H9 (cell line): Measurements from ENCODE around the gene DDX60. TPM values are rescaled to one million over a fixed set of nuclear protein-coding genes. Genes with fewer than 3 reads are reported as not detected.

Experiments
- DNase-seq: peaks from one replicate; pipeline ENCODE4 v3.0.0-alpha.2; 2017
- H2AFZ ChIP-seq: one replicate; pipeline ENCODE4 v1.6.1; 2013; ENCODE audit warnings: mild to moderate bottlenecking, low read length, control low read depth, moderate library complexity
- H2AK5ac ChIP-seq: 2 replicates; pipeline ENCODE4 v1.6.1; 2013; ENCODE audit warnings: low read length, control low read depth, mixed read lengths; ENCODE audit not compliant: insufficient read length
- H2BK120ac ChIP-seq: one replicate; pipeline ENCODE4 v1.6.1; 2013; ENCODE audit warnings: low read depth, mild to moderate bottlenecking, low read length, control low read depth, inconsistent platforms; ENCODE audit not compliant: poor library complexity, severe bottlenecking
- H2BK12ac ChIP-seq: 2 replicates; pipeline ENCODE4 v1.6.1; 2013; ENCODE audit warnings: low read length, control low read depth, mixed read lengths, low read depth; ENCODE audit not compliant: insufficient read length
- H2BK15ac ChIP-seq: 2 replicates; pipeline ENCODE4 v1.6.1; 2013; ENCODE audit warnings: low read depth, low read length, control low read depth
- H2BK20ac ChIP-seq: one replicate; pipeline ENCODE4 v1.6.1; 2013; ENCODE audit warnings: low read depth, mild to moderate bottlenecking, low read length, control low read depth, inconsistent platforms; ENCODE audit not compliant: poor library complexity, severe bottlenecking
- H2BK5ac ChIP-seq: 2 replicates; pipeline ENCODE4 v1.6.1; 2013; ENCODE audit warnings: low read length, control low read depth, mixed read lengths; ENCODE audit not compliant: insufficient read length
- H3K14ac ChIP-seq: 2 replicates; pipeline ENCODE4 v1.6.1; 2013; ENCODE audit warnings: low read length, control low read depth; ENCODE audit not compliant: insufficient read depth
- H3K18ac ChIP-seq: 2 replicates; pipeline ENCODE4 v1.6.1; 2013; ENCODE audit warnings: low read depth, mild to moderate bottlenecking, mixed read lengths, low read length, control low read depth; ENCODE audit not compliant: insufficient read length
- H3K23ac ChIP-seq: 2 replicates; pipeline ENCODE4 v1.6.1; 2013; ENCODE audit warnings: low read length, control low read depth, mixed read lengths, low read depth; ENCODE audit not compliant: insufficient read length
- H3K23me2 ChIP-seq: 2 replicates; pipeline ENCODE4 v1.6.1; 2013; ENCODE audit warnings: low read depth, mild to moderate bottlenecking, mixed read lengths, low read length, control low read depth; ENCODE audit not compliant: insufficient read length, poor library complexity, severe bottlenecking
- H3K27ac ChIP-seq: 2 replicates; pipeline ENCODE4 v1.5.1; 2013; ENCODE audit warnings: low read length, control low read depth, mixed read lengths, low read depth; ENCODE audit not compliant: insufficient read length
- H3K27me3 ChIP-seq: 2 replicates; pipeline ENCODE4 v1.6.1; 2013; ENCODE audit warnings: low read length, control low read depth, inconsistent platforms; ENCODE audit not compliant: insufficient read depth
- H3K4ac ChIP-seq: 2 replicates; pipeline ENCODE4 v1.6.1; 2013; ENCODE audit warnings: low read depth, mild to moderate bottlenecking, control low read depth, inconsistent platforms, low read length, moderate library complexity
- H3K4me1 ChIP-seq: 2 replicates; pipeline ENCODE4 v1.6.1; 2013; ENCODE audit warnings: low read length, control low read depth, inconsistent platforms; ENCODE audit not compliant: insufficient read depth
- H3K4me2 ChIP-seq: 2 replicates; pipeline ENCODE4 v1.6.1; 2013; ENCODE audit warnings: low read length, control low read depth, mixed read lengths; ENCODE audit not compliant: insufficient read length, insufficient read depth
- H3K56ac ChIP-seq: 2 replicates; pipeline ENCODE4 v1.6.1; 2013; ENCODE audit warnings: low read depth, mild to moderate bottlenecking, mixed read lengths, low read length, control low read depth; ENCODE audit not compliant: insufficient read length
- H3K79me1 ChIP-seq: 2 replicates; pipeline ENCODE4 v1.6.1; 2013; ENCODE audit warnings: low read depth, mild to moderate bottlenecking, moderate library complexity, low read length, control low read depth, inconsistent platforms; ENCODE audit not compliant: insufficient read depth, poor library complexity, severe bottlenecking
- H3K79me2 ChIP-seq: 2 replicates; pipeline ENCODE4 v1.6.1; 2013; ENCODE audit warnings: low read length, control low read depth, inconsistent platforms; ENCODE audit not compliant: insufficient read depth
- H3K9ac ChIP-seq: 2 replicates; pipeline ENCODE4 v1.6.1; 2013; ENCODE audit warnings: low read length, control low read depth, mixed read lengths; ENCODE audit not compliant: insufficient read length; ENCODE audit errors: extremely low read depth
- H3K9me3 ChIP-seq: one replicate; pipeline ENCODE4 v1.6.1; 2013; ENCODE audit warnings: low read depth, low read length, inconsistent platforms; ENCODE audit not compliant: control insufficient read depth
- H3T11ph ChIP-seq: one replicate; pipeline ENCODE4 v1.6.1; 2013; ENCODE audit warnings: mild to moderate bottlenecking, low read length, control low read depth, inconsistent platforms
- H4K20me1 ChIP-seq: one replicate; pipeline ENCODE4 v1.6.1; 2013; ENCODE audit not compliant: control insufficient read depth, insufficient read length, insufficient read depth
- H4K5ac ChIP-seq: 2 replicates; pipeline ENCODE4 v1.6.1; 2013; ENCODE audit warnings: low read depth, mild to moderate bottlenecking, mixed read lengths, low read length, control low read depth; ENCODE audit not compliant: insufficient read length
- H4K8ac ChIP-seq: replicated peaks from 2 replicates; pipeline ENCODE4 v1.6.1; 2013; ENCODE audit warnings: low read length, control low read depth, mixed read lengths, low read depth; ENCODE audit not compliant: insufficient read length
- H4K91ac ChIP-seq: 2 replicates; pipeline ENCODE4 v1.6.1; 2013; ENCODE audit warnings: low read depth, mild to moderate bottlenecking, moderate library complexity, mixed read lengths, low read length, control low read depth; ENCODE audit not compliant: insufficient read length
- H3K27ac Mint-ChIP-seq, 3 experiments: 2 replicates in 2 of 3; 3 replicates in 1 of 3; pipeline ENCODE4 v1.8.0; 2020 to 2021; ENCODE audit warnings: mixed read lengths in 3 of 3, mild to moderate bottlenecking in 1 of 3, moderate library complexity in 1 of 3
- H3K27me3 Mint-ChIP-seq: 2 replicates; pipeline ENCODE4 v1.8.0; 2021; ENCODE audit warnings: low read depth, mild to moderate bottlenecking, moderate library complexity, mixed read lengths
- H3K36me3 Mint-ChIP-seq, 3 experiments: 2 replicates in 2 of 3; 3 replicates in 1 of 3; pipeline ENCODE4 v1.8.0; 2020 to 2021; ENCODE audit warnings: low read depth in 3 of 3, mixed read lengths in 3 of 3; ENCODE audit not compliant: insufficient read depth in 1 of 3
- H3K4me1 Mint-ChIP-seq, 2 experiments: 2 replicates each; pipeline ENCODE4 v1.8.0; 2020; ENCODE audit warnings: mixed read lengths in 2 of 2
- H3K4me3 Mint-ChIP-seq, 2 experiments: 2 replicates in 1 of 2; 3 replicates in 1 of 2; pipeline ENCODE4 v1.8.0; 2020 to 2021; ENCODE audit warnings: mild to moderate bottlenecking in 2 of 2, mixed read lengths in 2 of 2, moderate library complexity in 1 of 2
- H3K9me3 Mint-ChIP-seq, 2 experiments: 2 replicates in 1 of 2; 3 replicates in 1 of 2; pipeline ENCODE4 v1.8.0; 2020; ENCODE audit warnings: mild to moderate bottlenecking in 2 of 2, mixed read lengths in 2 of 2, moderate library complexity in 1 of 2
- CTCF ChIP-seq: fragments of 200-600 bp; sonication (generic); conservative IDR thresholded peaks from 3 replicates; pipeline ENCODE4 v1.8.0; 2021; ENCODE audit warnings: antibody characterized with exemption, mild to moderate bottlenecking
- WGBS: extraction: QIAGEN DNeasy Blood & Tissue Kit; methylation state at CpG from one replicate; pipeline ENCODE4 v1.1.7; 2013; ENCODE audit warnings: missing lambda C conversion rate, low lambda C conversion rate, mixed read lengths; ENCODE audit not compliant: insufficient read length; ENCODE audit errors: extremely low coverage; 5-methylcytosine and 5-hydroxymethylcytosine counted together
- total RNA-seq: library from RNA; stranded (reverse); gene quantifications from 2 replicates; pipeline ENCODE4 v1.2.1, GENCODE V29; 2021

The DDX60 gene
- total RNA-seq, 1 experiment from 2014 or later = 3.9 TPM

GRCh38 chr4:168241953-168242352, 76.6 kb downstream of the DDX60 start:
- peaks cover 20 to 33% (median 30%) of the 10 kb centered on the region in 3 experiments for H3K36me3 Mint-ChIP-seq
- no CpG with 5 or more reads among the region's 3 CpGs for WGBS

More at GRCh38 chr4:168241953-168242352, 76.6 kb downstream of the DDX60 start:
- H3K56ac ChIP-seq = no peak overlapping the region
- no peak overlapping the region for H3K9ac ChIP-seq
- no peak for TF ChIP-seq CTCF
- H2BK5ac ChIP-seq = no peak overlapping the region
- no peak for DNase-seq
- no peak overlapping the region for H3T11ph ChIP-seq
- H2BK20ac ChIP-seq = no peak overlapping the region
- H3K79me1 ChIP-seq = no peaks in the 10 kb centered on the region
- H3K23ac ChIP-seq = no peak overlapping the region
- H3K27me3 ChIP-seq = no peaks in the 10 kb centered on the region
- H3K27ac Mint-ChIP-seq = no peak overlapping the region
- H4K91ac ChIP-seq = no peak overlapping the region
- H2BK12ac ChIP-seq = no peak overlapping the region
- no peaks in the 10 kb centered on the region for H4K20me1 ChIP-seq
- H3K79me2 ChIP-seq = no peaks in the 10 kb centered on the region
- no peak overlapping the region for H2BK120ac ChIP-seq
- peaks cover 2% of the 10 kb centered on the region; the same call in 1 of the 2 replicates for H3K27me3 Mint-ChIP-seq
- no peak overlapping the region for H3K14ac ChIP-seq
- H3K4me1 ChIP-seq = no peaks in the 10 kb centered on the region
- peaks cover 35 to 37% of the 10 kb centered on the region in 2 experiments for H3K9me3 Mint-ChIP-seq
- H4K8ac ChIP-seq = no peak overlapping the region
- H3K4me3 Mint-ChIP-seq = no peak overlapping the region
- H3K27ac ChIP-seq = no peak overlapping the region
- no peak overlapping the region for H3K18ac ChIP-seq
- H3K9me3 ChIP-seq = peaks cover 6% of the 10 kb centered on the region
- no peak overlapping the region for H4K5ac ChIP-seq
- H2AK5ac ChIP-seq = no peak overlapping the region
- no peaks in the 10 kb centered on the region for H3K23me2 ChIP-seq
- no peaks in the 10 kb centered on the region for H3K4me1 Mint-ChIP-seq
- no peak overlapping the region for H3K4me2 ChIP-seq
- no peak overlapping the region for H2BK15ac ChIP-seq
- no peak overlapping the region for H2AFZ ChIP-seq
- H3K4ac ChIP-seq = no peak overlapping the region
